ENCODE measurements around the gene TRAPPC6A.

TRAPPC6A gene

GRCh38 chr19:45179072-45179891 lies 1.2 kb upstream of the TRAPPC6A start:
- no peaks in the 10 kb centered on the region for H3K9me3 ChIP-seq (ENCODE audit: low read length)
- peaks cover 12% of the 10 kb centered on the region for H3K4me1 ChIP-seq (ENCODE audit: insufficient read depth, low read length)
- no peaks in the 10 kb centered on the region for H3K36me3 ChIP-seq (ENCODE audit: insufficient read depth, low read length)
- peak overlapping the region; percentile 63 for H2AFZ ChIP-seq (ENCODE audit: low read depth, low read length)
- no peaks in the 10 kb centered on the region for H3K27me3 ChIP-seq (ENCODE audit: insufficient read depth, low read length)
- H3K4me3 ChIP-seq (ENCODE audit: low read length): peak overlapping the region; percentile 80

GRCh38 chr19:45178262-45179071 lies 430 bp upstream of the TRAPPC6A start, which contains the start of gene BLOC1S3:
Gene BLOC1S3 (plus strand): TSS chr19:45178784. CDS start chr19:45179297, 513 bp downstream.
- H3K27me3 ChIP-seq (ENCODE audit: insufficient read depth, low read length): no peaks in the 10 kb centered on the region
- no peaks in the 10 kb centered on the region for H3K36me3 ChIP-seq (ENCODE audit: insufficient read depth, low read length)
- peak within 1 kb of the TSS; percentile 63 for H2AFZ ChIP-seq (ENCODE audit: low read depth, low read length)
- peak within 1 kb of the TSS; percentile 80 for H3K4me3 ChIP-seq (ENCODE audit: low read length)
- no peaks in the 10 kb centered on the region for H3K9me3 ChIP-seq (ENCODE audit: low read length)
- peaks cover 12% of the 10 kb centered on the region for H3K4me1 ChIP-seq (ENCODE audit: insufficient read depth, low read length)

- H3K27me3 ChIP-seq (ENCODE audit: insufficient read depth, low read length): no peaks in the 10 kb centered on the region
- no peak overlapping the region for H2AFZ ChIP-seq (ENCODE audit: low read depth, low read length)
- H3K36me3 ChIP-seq (ENCODE audit: insufficient read depth, low read length): no peaks in the 10 kb centered on the region
- H3K4me3 ChIP-seq (ENCODE audit: low read length): no peak overlapping the region
- no peaks in the 10 kb centered on the region for H3K9me3 ChIP-seq (ENCODE audit: low read length)
- peaks cover 15% of the 10 kb centered on the region for H3K4me1 ChIP-seq (ENCODE audit: insufficient read depth, low read length)
Measured at GRCh38 chr19:45175515-45176345, 2.3 kb downstream of the TRAPPC6A start.

- Histone ChIP-seq H3K4me3 (ENCODE audit: low read length) (no peak overlapping the region), H3K36me3 (ENCODE audit: insufficient read depth, low read length) (no peaks in the 10 kb centered on the region), H3K4me1 (ENCODE audit: insufficient read depth, low read length) (peaks cover 9% of the 10 kb centered on the region), H2AFZ (ENCODE audit: low read depth, low read length) (no peak overlapping the region), H3K27me3 (ENCODE audit: insufficient read depth, low read length) (no peaks in the 10 kb centered on the region), H3K9me3 (ENCODE audit: low read length) (no peaks in the 10 kb centered on the region)
Measured at GRCh38 chr19:45173816-45174215, 4.2 kb downstream of the TRAPPC6A start.

- H3K9me3 ChIP-seq (ENCODE audit: low read length): no peaks in the 10 kb centered on the region
- H3K4me1 ChIP-seq (ENCODE audit: insufficient read depth, low read length): peaks cover 9% of the 10 kb centered on the region
Measured at GRCh38 chr19:45172611-45173208, 5.3 kb downstream of the TRAPPC6A start.

GRCh38 chr19:45172173-45172572 lies 5.9 kb downstream of the TRAPPC6A start:
- Histone ChIP-seq H3K36me3 (ENCODE audit: insufficient read depth, low read length) (no peaks in the 10 kb centered on the region), H3K9me3 (ENCODE audit: low read length) (no peaks in the 10 kb centered on the region), H3K4me1 (ENCODE audit: insufficient read depth, low read length) (peaks cover 4% of the 10 kb centered on the region), H2AFZ (ENCODE audit: low read depth, low read length) (no peak overlapping the region), H3K4me3 (ENCODE audit: low read length) (no peak overlapping the region), H3K27me3 (ENCODE audit: insufficient read depth, low read length) (no peaks in the 10 kb centered on the region)

More at GRCh38 chr19:45172611-45173208, 5.3 kb downstream of the TRAPPC6A start:
- Histone ChIP-seq H3K4me3 (ENCODE audit: low read length) (no peak overlapping the region), H2AFZ (ENCODE audit: low read depth, low read length) (no peak overlapping the region), H3K36me3 (ENCODE audit: insufficient read depth, low read length) (no peaks in the 10 kb centered on the region), H3K27me3 (ENCODE audit: insufficient read depth, low read length) (no peaks in the 10 kb centered on the region)

GRCh38 chr19:45171211-45171623 lies 6.8 kb downstream of the TRAPPC6A start:
- Histone ChIP-seq H3K36me3 (ENCODE audit: insufficient read depth, low read length) (no peaks in the 10 kb centered on the region), H3K27me3 (ENCODE audit: insufficient read depth, low read length) (no peaks in the 10 kb centered on the region), H3K9me3 (ENCODE audit: low read length) (no peaks in the 10 kb centered on the region), H3K4me3 (ENCODE audit: low read length) (no peak overlapping the region), H2AFZ (ENCODE audit: low read depth, low read length) (no peak overlapping the region), H3K4me1 (ENCODE audit: insufficient read depth, low read length) (peaks cover 10% of the 10 kb centered on the region)

GRCh38 chr19:45170146-45171106 lies 7.6 kb downstream of the TRAPPC6A start:
- Histone ChIP-seq H3K9me3 (ENCODE audit: low read length) (no peaks in the 10 kb centered on the region), H2AFZ (ENCODE audit: low read depth, low read length) (no peak overlapping the region), H3K4me3 (ENCODE audit: low read length) (no peak overlapping the region), H3K27me3 (ENCODE audit: insufficient read depth, low read length) (no peaks in the 10 kb centered on the region), H3K4me1 (ENCODE audit: insufficient read depth, low read length) (peaks cover 10% of the 10 kb centered on the region), H3K36me3 (ENCODE audit: insufficient read depth, low read length) (no peaks in the 10 kb centered on the region)

GRCh38 chr19:45169602-45170001 lies 8.4 kb downstream of the TRAPPC6A start:
- Histone ChIP-seq H2AFZ (ENCODE audit: low read depth, low read length) (no peak overlapping the region), H3K4me1 (ENCODE audit: insufficient read depth, low read length) (peaks cover 10% of the 10 kb centered on the region), H3K27me3 (ENCODE audit: insufficient read depth, low read length) (no peaks in the 10 kb centered on the region), H3K4me3 (ENCODE audit: low read length) (no peak overlapping the region), H3K36me3 (ENCODE audit: insufficient read depth, low read length) (no peaks in the 10 kb centered on the region), H3K9me3 (ENCODE audit: low read length) (no peaks in the 10 kb centered on the region)

GRCh38 chr19:45168767-45169351 lies 9.2 kb downstream of the TRAPPC6A start:
- Histone ChIP-seq H3K27me3 (ENCODE audit: insufficient read depth, low read length) (no peaks in the 10 kb centered on the region), H2AFZ (ENCODE audit: low read depth, low read length) (no peak overlapping the region), H3K4me3 (ENCODE audit: low read length) (no peak overlapping the region), H3K9me3 (ENCODE audit: low read length) (no peaks in the 10 kb centered on the region), H3K4me1 (ENCODE audit: insufficient read depth, low read length) (peaks cover 10% of the 10 kb centered on the region), H3K36me3 (ENCODE audit: insufficient read depth, low read length) (no peaks in the 10 kb centered on the region)

- Histone ChIP-seq H3K9me3 (ENCODE audit: low read length) (no peaks in the 10 kb centered on the region), H3K4me1 (ENCODE audit: insufficient read depth, low read length) (peaks cover 10% of the 10 kb centered on the region), H3K27me3 (ENCODE audit: insufficient read depth, low read length) (no peaks in the 10 kb centered on the region), H3K4me3 (ENCODE audit: low read length) (no peak overlapping the region), H3K36me3 (ENCODE audit: insufficient read depth, low read length) (no peaks in the 10 kb centered on the region), H2AFZ (ENCODE audit: low read depth, low read length) (no peak overlapping the region)
Measured at GRCh38 chr19:45166723-45167252, 11.2 kb downstream of the TRAPPC6A start.

Data from neuron (in vitro differentiated cells).